NCI-H226 (cell line): ENCODE results near the gene SLC7A8.
"Not testable (repeated sequence)": the region's sequence is repeated elsewhere in the genome, so short reads cannot be mapped to it uniquely, and the experiment has no call there.

Source experiments
- DNase-seq: peaks from one replicate; pipeline ENCODE4 v3.0.0-alpha.2; 2015

SLC7A8 gene

DNA sequence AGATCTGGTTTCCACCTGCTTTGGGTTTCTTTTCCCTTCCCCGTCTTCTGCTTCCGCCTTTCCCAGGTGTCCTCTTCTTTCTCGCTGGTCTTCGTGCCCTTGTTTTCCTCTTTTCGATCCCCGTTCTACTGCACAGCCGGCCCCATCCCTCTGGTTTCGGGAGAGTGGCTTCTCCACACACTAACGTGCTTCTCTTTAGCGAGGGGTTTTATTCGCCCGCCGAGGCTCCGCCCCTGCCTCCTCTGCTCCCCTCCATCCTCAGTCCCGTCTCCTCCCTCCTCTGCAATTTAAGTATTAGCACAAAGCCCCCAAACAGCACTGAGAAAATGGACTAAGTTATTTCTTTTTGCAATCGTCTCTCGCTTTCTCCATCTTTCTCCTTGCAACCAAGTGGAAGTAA is at the start of gene SLC7A8:
Gene SLC7A8, minus strand, starts transcription at position 182 of the 400 bp plus-strand sequence. CDS start 746 bp downstream, outside the sequence.
- DNase-seq = no peak

DNA sequence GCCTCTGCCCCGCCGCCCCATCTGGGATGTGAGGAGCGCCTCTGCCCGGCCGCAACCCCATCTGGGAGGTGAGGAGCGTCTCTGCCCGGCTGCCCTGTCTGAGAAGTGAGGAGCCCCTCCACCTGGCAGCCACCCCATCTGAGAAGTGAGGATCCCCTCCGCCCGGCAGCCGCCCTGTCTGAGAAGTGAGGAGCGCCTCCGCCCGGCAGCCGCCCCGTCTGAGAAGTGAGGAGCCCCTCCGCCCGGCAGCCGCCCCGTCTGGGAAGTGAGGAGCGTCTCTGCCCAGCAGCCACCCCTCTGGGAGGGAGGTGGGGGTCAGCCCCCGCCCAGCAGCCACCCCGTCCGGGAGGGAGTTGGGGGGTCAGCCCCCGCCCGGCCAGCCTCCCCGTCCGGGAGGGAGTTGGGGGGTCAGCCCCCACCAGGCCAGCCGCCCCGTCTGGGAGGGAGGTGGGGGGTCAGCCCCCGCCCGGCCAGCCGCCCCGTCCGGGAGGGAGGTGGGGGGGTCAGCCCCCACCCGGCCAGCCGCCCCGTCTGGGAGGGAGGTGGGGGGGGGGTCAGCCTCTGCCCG is 48.9 kb upstream of the SLC7A8 start:
- DNase-seq = not testable (repeated sequence)

DNA sequence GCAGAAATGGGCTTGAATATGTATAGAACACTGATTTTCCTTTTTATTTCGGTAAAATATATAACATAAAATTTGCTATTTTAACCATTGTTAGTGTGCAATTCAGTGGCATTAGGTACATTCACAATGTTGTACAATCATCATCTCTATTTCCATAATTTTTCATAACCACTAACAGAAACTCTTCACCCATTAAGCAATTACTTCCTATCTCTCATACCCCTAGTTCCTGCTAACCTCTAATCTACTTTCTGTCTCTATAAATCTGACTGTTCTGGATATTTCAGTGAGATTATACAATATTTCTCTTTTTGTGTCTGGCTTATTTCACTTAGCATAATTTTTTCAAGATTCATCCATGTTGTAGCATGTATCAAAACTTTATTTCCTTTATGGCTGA is 45.4 kb upstream of the SLC7A8 start:
- DNase-seq = no peak

DNA sequence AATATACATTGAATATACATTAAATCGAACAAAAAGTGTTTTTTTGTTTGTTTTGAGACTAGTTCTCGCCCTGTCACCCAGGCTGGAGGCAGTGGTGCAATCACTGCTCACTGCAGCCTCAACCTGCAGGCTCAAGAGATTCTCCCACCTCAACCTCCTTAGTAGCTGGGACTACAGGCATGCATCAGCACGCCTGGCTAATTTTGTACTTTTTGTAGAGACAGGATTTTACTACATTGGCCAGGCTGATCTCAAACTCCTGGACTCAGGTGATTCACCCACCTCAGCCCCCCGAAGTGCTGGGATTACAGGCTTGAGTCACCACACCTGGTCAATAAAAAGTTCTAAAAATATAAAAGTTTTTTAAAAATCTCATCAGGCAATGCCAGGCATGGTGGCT is 44.1 kb upstream of the SLC7A8 start:
- no peak for DNase-seq

DNA sequence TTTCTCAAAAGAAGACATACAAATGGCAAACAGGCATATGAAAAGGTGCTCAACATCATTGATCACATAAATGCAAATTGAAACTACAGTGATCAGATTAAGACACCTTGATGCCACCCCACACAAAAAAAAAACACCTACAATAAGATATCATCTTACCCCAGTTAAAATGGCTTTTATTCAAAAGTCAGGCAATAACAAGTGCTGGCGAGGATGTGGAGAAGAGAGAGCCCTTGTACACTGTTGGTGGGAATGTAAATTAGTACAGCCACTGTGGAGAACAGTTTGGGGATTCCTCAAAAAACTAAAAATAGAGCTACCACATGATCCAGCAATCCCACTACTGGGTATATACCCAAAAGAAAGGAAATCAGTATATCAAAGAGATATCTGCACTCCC is 41.5 kb upstream of the SLC7A8 start:
- not testable (repeated sequence) for DNase-seq

DNA sequence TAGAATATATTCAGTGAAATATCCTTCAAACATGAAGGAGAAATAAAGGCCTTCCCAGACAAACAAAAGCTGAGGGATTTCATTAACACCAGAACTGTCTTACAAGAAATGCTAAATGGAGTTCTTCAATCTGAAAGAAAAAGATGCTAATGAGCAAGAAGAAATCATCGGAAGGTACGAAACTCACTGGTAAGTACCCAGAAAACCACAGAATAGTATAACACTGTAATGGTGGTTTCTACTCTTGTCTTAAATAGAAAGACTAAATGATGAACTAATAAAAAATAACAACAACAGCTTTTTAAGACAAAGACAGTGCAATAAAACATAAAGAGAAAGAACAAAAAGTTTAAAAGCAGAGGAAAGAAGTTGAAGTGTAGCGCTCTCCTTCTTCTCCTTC is 35.6 kb upstream of the SLC7A8 start:
- DNase-seq = no peak

DNA sequence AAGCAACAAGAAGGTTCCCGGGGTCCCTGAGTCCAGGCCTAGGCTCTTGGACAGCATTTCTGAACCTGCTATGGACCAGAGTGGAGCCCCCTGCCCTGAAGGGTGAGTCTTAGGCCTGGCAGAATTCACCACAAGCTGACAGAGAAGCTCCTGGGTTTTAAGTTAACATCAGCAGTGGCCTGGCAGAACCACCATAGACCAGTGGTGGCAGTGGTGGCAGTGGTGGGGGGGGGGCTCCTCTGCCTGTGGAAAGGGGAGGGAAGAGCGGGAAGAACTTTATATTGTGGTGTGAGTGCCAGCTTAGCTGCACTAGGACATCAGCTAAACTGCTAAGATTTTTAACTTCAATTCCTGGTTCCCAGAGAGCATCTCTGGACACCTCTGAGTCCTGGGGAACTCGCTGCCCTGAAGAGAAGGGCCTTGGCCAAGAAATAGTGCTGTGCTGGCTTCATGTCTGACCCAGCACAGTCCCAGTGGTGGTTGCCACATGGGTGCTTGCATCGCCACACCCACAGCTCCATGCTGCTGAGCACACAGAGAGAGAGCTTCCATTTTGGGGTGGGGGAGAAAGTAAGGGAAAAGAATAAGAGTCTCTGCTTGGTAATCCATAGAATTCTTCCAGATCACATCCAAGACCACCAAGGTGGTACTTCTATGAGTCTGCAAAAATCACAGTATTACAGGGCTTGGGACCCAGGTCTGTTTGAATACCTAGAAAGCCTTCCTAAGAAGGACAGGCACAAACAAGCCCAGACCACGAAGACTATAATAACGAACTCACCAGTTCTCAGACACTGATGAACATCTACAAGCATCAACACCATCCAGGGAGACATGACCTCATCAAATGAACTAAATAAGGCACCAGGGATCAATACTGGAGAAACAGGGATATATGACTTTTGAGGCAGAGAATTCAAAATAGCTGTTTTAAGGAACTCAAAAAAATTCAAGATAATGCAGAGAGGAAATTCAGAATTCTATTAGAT is 33.9 kb upstream of the SLC7A8 start:
- DNase-seq = no peak

DNA sequence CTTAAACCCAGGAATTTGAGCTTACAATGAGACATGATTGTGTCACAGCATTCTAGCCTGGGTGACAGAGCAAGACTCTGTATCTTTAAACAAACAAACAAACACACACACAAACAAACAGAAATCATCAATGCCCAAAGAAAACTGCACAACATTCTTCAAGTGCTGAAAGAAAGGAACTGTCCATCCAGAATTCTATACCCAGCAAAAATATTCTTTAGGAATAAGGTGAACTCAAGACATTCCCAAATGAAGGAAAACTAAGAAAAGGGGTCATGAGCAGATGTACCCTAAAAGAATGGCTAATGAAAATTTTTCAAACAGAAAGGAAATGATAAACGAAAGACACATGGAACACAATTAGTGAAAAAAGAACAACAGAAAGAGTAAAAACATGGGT is 32.0 kb upstream of the SLC7A8 start:
- no peak for DNase-seq

DNA sequence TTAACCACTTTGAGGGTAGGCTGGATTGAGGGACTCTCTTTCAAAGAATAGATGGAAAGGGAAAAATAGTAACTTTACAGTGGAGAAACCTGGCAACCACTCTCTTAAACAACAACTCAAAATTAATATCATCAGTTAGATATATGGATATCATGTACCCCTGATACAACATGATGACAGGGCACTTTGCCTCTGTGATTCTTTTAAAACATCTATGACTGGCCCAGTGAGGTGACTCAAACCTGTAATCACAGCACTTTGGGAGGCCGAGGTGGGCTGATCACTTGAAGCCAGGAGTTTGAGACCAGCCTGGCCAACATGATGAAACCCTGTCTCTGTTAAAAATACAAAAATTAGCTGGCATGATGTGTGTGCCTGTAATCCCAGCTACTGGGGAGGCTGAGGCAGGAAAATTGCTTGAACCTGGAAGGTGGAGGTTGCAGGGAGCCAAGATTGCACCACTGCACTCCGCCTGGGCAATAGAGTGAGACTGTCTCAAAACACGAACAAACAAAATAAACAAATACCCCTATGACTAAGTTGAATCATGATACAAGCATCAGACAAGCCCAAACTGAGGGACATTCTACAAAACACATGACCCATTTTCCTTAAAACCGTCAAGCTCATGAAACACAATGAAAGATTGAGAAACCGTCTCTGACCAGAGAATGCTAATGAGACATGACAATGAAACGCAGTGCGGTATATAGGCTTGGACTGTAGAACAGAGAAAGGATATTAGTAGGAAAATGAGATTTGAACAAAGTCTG is 26.4 kb upstream of the SLC7A8 start:
- no peak for DNase-seq

DNA sequence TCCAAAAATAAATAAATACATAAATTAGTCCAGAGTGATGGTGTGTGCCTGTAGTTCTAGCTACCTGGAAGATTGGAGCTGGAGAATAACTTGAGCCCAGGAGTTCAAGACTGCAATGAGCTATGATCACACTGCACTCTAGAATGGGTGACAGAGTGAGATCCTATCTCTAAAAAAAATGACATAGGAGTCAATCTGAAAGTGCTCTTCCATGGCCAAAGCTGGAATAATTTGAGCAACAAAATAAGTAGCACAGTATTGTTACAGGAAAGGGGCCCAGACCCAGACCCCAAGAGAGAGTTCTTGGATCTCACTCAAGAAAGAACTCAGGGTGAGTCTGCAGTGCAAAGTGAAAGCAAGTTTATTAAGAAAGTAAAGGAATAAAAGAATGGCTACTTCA is 24.9 kb upstream of the SLC7A8 start:
- no peak for DNase-seq

DNA sequence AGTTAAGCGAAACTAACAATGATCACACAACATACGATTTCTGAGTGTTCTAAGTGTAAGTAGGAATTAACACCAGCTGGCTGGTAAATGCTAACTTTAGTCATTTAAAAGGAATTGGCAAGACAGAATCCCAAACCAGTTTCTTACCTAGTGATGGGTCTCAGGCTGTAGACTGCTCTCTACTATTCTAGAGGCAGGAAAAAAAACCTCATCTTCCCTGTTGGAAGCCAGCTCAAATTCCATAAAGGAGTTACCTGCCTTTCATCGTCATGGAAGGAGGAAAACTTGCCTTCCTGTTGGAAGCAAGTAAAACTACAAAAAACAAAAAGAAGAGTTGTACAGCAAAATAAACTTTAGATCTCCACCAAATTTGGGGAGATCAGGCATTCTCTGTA is 23.7 kb upstream of the SLC7A8 start:
- DNase-seq = no peak

DNA sequence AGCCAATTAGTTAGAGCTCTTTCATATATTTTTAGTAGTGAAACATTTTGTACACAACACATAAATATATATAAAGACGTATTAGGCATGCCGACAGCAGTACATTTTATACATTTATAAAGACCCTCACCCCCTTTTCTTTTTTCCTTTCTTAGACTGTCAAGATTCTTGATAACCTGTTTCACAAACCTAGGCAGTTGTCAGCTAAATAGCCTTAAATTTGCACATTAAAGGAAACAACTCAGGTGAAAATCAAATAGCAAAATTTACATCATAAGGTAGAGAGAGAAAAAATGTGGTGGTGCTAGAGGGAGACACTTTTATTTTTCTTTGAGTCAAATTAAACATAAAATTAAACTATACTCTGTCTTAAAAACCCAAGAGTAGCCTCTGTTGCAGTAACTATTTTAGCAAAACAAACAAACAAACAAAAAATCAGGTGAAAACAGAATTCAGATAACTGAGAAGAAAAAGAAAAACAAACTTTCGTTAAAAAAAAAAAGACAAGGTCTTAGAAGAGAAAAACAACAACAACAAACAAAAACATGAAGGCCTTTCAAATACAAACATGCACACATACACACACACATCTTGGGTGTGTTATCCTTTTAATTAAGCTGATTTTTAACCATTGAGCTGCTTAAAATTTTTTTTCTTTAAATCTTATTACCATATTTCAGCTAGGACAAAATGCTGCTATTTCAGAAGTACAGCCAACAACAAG is 23.1 kb upstream of the SLC7A8 start:
- no peak for DNase-seq

DNA sequence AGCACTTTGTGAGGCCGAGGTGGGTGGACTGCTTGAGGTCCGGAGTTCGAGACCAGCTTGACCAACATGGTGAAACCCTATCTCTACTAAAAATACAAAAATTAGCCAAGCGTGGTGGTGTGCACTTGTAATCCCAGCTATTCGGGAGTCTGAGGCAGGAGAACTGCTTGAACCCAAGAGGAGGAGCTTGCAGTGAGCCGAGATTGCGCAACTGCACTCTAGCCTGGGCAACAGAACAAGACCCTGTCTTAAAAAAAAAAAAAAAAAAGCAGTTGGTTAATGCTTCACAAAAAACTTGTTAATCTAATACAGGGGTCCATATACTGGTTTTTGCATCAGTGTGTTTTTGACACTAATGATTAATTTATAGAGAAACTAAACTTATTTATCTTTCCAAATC is 18.5 kb upstream of the SLC7A8 start:
- DNase-seq = no peak

DNA sequence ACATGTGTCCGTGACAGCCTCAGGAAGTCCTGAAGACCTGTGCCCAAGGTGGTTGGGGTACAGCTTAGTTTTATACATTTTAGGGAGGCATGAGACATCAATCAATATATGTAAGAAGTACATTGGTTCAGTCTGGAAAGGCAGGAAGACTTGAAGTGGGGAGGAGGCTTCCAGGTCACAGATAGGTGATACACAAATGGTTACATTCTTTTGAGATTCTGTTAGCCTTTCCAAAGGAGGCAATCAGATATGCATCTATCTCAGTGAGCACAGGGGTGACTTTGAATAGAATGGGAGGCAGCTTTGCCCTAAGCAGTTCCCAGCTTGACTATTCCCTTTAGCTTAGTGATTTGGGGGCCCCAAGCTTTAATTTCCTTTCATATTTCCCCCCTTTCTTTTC is 15.7 kb upstream of the SLC7A8 start:
- DNase-seq = not testable (repeated sequence)

DNA sequence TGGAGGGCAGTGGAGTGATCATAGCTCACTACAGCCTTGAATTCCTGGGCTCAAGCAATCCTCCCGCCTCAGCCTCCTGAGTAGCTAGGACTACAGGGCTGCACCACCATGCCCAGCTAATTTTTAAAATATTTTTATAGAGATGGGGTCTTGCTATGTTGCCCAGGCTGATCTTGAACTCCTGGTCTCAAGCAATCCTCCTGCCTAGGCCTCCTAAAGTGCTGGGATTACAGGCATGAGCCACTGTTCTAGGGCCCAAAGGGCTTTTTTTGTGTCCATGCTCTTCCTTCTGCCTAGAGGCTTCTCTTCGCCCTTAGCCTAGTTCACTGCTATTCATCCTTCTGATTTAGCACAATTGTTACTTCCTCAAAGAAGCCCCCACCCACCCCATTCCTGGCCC is 13.0 kb upstream of the SLC7A8 start:
- not testable (repeated sequence) for DNase-seq

DNA sequence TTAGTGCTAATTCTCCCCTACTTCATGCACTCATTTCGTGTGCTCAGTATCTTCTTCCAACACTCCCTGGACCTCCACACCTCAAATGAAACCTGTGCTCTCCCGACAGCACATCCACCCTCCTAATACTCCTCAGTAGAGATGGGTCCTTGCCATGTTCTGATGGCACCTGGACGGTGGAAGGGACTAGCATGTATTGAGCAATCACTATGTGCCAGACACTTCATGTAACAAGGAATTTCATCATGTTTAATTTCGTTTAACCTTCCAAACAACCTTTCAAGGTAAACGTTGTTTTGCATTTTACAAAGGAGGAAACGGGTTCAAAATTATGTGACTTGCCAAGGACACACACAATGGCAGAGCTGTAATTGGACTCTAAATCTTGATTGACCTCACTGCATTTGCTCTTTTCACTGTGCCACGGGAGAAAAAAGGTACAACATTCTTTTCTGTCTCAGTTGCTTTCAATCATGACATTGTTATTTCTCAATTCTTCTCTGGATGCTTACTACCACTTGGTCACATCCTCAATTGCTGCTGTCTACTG is 12.2 kb upstream of the SLC7A8 start:
- no peak for DNase-seq

DNA sequence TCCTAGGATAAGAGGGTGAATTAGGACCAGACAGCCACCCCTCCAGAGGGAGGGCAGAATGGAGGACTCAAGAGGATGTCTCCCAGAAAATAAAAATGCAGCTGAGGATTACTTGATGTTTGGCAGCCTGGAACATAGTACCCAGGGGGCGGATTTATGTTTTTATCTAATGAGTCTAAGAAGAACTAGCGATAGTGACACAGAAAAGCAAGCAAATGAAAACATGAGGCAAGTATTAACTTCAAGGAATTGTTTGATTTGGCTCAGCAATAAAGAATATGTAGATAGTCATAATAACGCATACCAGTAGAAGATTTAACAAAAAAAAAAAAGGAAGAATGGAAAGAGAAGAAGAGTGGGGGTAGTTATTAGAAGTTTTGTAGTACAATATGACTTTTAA is 10.0 kb upstream of the SLC7A8 start:
- DNase-seq = no peak

DNA sequence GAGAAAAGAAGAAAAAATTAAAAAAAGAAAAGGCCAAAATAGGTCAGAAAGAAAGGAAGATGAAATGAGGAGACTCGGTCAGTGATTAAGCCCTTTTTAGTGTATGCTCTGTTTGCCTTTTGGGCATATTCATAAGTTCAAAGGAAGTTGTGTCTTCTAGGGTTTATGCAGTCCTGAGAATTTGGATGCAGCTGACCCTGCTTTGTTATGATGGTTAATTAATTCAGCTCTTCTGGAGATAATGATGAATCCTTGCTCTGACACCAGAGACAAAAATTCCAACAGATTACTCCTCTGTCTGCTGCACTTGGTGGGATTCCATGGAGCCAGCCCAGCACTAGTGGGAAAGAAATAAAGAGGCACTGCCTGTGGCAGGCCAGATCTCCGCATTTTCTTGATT is 4.5 kb upstream of the SLC7A8 start:
- no peak for DNase-seq

DNA sequence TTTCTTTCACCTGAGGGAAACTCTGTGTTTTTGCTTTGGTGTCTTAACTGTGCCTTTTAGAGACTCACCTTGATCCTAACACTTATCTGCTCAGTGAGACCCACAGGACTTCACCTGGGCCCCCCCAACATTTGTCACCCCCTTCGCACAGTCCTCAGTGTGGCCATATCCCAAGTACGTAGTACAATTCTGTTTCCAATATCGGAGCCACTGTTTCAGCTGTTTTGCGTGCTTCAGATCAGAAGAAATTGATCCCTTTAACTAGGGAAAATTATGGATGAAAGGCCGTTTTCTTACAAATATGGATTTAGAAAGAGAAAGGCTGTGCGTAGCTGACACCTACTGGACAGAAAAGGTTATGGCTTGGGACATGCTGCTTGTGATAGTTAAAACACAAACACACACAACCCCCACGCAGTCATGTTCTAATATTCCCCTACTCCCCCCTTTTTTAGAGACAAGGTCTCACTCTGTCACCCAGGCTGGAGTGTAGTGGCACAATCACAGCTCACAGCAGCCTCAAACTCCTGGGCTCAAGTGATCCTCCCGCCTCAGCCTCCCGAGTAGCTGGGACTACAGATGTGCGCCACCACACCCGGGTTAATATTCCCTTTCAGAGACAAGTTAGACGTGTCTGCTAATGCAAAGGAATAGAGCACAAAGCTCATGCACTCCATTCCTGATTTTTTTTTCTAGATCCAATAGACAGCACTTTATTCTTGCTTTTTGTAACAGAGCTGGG is 3.6 kb upstream of the SLC7A8 start:
- peak; percentile 33 for DNase-seq

DNA sequence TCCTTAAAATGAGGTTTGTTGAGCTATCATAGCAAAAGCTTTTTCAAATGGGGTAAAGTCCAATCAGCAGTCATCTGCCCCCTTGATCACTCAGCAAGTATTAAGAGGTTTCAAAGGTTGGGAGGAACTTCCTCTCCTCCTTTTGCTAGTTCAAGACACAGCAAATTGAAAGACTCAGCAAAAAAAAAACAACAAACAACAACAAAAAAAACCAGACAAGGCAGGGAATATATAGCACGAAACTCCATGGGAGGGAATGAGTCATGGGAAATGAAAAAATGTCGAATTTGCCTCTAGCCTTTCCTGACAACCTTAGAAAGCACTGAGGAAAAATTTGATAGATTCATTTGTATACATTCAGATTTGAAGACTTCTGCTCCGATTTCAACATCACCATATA is 1.6 kb upstream of the SLC7A8 start:
- DNase-seq = peak; percentile 20

DNA sequence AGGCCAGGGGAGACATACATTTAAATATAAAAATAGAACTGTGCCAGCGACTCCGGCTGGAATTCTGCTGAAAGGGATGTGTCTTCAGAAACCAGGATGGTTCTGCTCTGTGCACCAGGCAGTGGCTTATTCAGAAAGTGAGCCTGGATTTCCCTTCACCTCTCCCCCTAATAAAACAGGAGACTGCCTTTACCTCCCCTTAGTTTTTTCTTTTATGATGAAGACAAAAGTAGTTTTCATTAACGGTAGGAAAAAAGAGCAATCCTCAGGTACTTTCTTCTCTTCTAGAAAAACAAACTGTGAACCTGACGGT is 346 bp downstream of the SLC7A8 start:
- no peak for DNase-seq
